ENCODE data around the gene ITPR3.

GRCh38 chr6:33719326-33719987 is 98.3 kb downstream of the ITPR3 start:
- TF ChIP-seq CTCF (IDR thresholded peaks at IDR 0.05) (no peak), POLR2AphosphoS5 (IDR thresholded peaks at IDR 0.05) (no peak)

Data from prostate gland (tissue), 2 donors.